Natural killer cell (primary cell): Measurements from ENCODE around the gene TMEM106A. TPM values are rescaled to one million over a fixed set of nuclear protein-coding genes. Genes with fewer than 3 reads are reported as not detected.
"Not testable (repeated sequence)": the region's sequence is repeated elsewhere in the genome, so short reads cannot be mapped to it uniquely, and the experiment has no call there.

Experiments used
- ATAC-seq, 3 donors: fragments of 150-1000 bp in 2 of 3; fragments of 200-7000 bp in 1 of 3; cut with Tn5 transposase; 1 replicate in 1 of 3; 2 replicates in 2 of 3; pipeline ENCODE4 v1.10.0; 2021; ENCODE audit warnings: mild to moderate bottlenecking in 2 of 3, moderate library complexity in 2 of 3
- DNase-seq, 2 donors: peaks; one replicate each; pipeline versions ENCODE4 v3.0.0 to v3.0.0-alpha.2; 2013 to 2021; ENCODE audit warnings: mixed read lengths in 1 of 2
- H3K27ac ChIP-seq: one replicate; pipeline ENCODE4 v1.5.1; 2013; ENCODE audit warnings: mild to moderate bottlenecking, low read length
- H3K27me3 ChIP-seq: one replicate; pipeline ENCODE4 v1.6.1; 2013; ENCODE audit warnings: low read length; ENCODE audit not compliant: control insufficient read depth, insufficient read depth
- H3K36me3 ChIP-seq: one replicate; pipeline ENCODE4 v1.6.1; 2013; ENCODE audit warnings: low read length; ENCODE audit not compliant: control insufficient read depth, insufficient read depth
- H3K4me1 ChIP-seq: one replicate; pipeline ENCODE4 v1.6.1; 2013; ENCODE audit warnings: low read length; ENCODE audit not compliant: control insufficient read depth, insufficient read depth
- H3K4me3 ChIP-seq: one replicate; pipeline ENCODE4 v1.5.1; 2013; ENCODE audit warnings: low read length
- H3K9me3 ChIP-seq: one replicate; pipeline ENCODE4 v1.6.1; 2013; ENCODE audit warnings: low read length; ENCODE audit not compliant: control insufficient read depth, insufficient read depth
- H3K27ac Mint-ChIP-seq, 2 donors: one replicate each; pipeline ENCODE4 v1.8.0; 2022; ENCODE audit warnings: mild to moderate bottlenecking in 2 of 2, mixed read lengths in 2 of 2, moderate library complexity in 1 of 2
- H3K27me3 Mint-ChIP-seq, 2 donors: one replicate each; pipeline ENCODE4 v1.8.0; 2022; ENCODE audit warnings: low read depth in 2 of 2, mixed read lengths in 2 of 2
- H3K36me3 Mint-ChIP-seq: one replicate; pipeline ENCODE4 v1.8.0; 2022; ENCODE audit warnings: mixed read lengths
- H3K4me1 Mint-ChIP-seq, 2 donors: one replicate each; pipeline ENCODE4 v1.8.0; 2022; ENCODE audit warnings: mixed read lengths in 2 of 2
- H3K4me3 Mint-ChIP-seq: one replicate; pipeline ENCODE4 v1.8.0; 2022; ENCODE audit warnings: mild to moderate bottlenecking, moderate library complexity, mixed read lengths
- H3K9me3 Mint-ChIP-seq, 2 donors: one replicate each; pipeline ENCODE4 v1.8.0; 2022; ENCODE audit warnings: mixed read lengths in 2 of 2
- WGBS: methylation state at CpG from one replicate; pipeline ENCODE4 v1.1.7; 2013; ENCODE audit warnings: missing lambda C conversion rate; ENCODE audit not compliant: insufficient coverage; 5-methylcytosine and 5-hydroxymethylcytosine counted together
- intact Hi-C: fragments of 100-400 bp; cut with micrococcal nuclease; formaldehyde crosslinking; loops from one replicate; pipeline ENCODE4 v1.14.2; 2022
- total RNA-seq, 4 donors: library from RNA; stranded (reverse); fragments of 120-200 nt in 1 of 4; gene quantifications; one replicate each; pipeline versions ENCODE4 v1.2.3 to v1.2.4, GENCODE V29; 2013 to 2022
- TF ChIP-seq, protein P1 (sequence below): fragments of 200-600 bp; IDR thresholded peaks from one replicate; pipeline ENCODE4 v1.8.0; 2022; ENCODE audit warnings: antibody characterized with exemption

Gene TMEM106A
- total RNA-seq, 3 donors from 2014 or later (not counting 1 experiment from before 2014, with no cell fraction given) = 22.0 to 27.4 (median 22.4) TPM

GRCh38 chr17:43226393-43226792 lies 14.7 kb downstream of the TMEM106A start:
- Mint-ChIP-seq H3K27ac (no peak overlapping the region), H3K9me3 (no peaks in the 10 kb centered on the region), H3K4me3 (no peak overlapping the region), H3K36me3 (no peaks in the 10 kb centered on the region), H3K27me3 (no peaks in the 10 kb centered on the region), H3K4me1 (peaks cover 7 to 11% of the 10 kb centered on the region in 2 donors)
- intact Hi-C loops = no loop called here
- no peaks in the 10 kb centered on the region for H3K9me3 ChIP-seq
- no peaks in the 10 kb centered on the region for H3K36me3 ChIP-seq
- peaks cover 12% of the 10 kb centered on the region for H3K4me1 ChIP-seq
- DNase-seq = no peak
- TF ChIP-seq, protein P1, sequence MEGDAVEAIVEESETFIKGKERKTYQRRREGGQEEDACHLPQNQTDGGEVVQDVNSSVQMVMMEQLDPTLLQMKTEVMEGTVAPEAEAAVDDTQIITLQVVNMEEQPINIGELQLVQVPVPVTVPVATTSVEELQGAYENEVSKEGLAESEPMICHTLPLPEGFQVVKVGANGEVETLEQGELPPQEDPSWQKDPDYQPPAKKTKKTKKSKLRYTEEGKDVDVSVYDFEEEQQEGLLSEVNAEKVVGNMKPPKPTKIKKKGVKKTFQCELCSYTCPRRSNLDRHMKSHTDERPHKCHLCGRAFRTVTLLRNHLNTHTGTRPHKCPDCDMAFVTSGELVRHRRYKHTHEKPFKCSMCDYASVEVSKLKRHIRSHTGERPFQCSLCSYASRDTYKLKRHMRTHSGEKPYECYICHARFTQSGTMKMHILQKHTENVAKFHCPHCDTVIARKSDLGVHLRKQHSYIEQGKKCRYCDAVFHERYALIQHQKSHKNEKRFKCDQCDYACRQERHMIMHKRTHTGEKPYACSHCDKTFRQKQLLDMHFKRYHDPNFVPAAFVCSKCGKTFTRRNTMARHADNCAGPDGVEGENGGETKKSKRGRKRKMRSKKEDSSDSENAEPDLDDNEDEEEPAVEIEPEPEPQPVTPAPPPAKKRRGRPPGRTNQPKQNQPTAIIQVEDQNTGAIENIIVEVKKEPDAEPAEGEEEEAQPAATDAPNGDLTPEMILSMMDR = no peak
- no peak overlapping the region for H3K4me3 ChIP-seq
- no peak for ATAC-seq
- WGBS = 98% methylated on average over 7 of the region's 7 CpGs
- no peaks in the 10 kb centered on the region for H3K27me3 ChIP-seq
- no peak overlapping the region for H3K27ac ChIP-seq

GRCh38 chr17:43228020-43228782 lies 16.5 kb downstream of the TMEM106A start, which contains the start of gene CCDC200:
Gene CCDC200, minus strand, starts transcription at chr17:43228623. Its CDS starts 69 bp downstream, at chr17:43228554.
- H3K27ac Mint-ChIP-seq, H3K4me3 ChIP-seq, DNase-seq, H3K36me3 Mint-ChIP-seq, H3K4me3 Mint-ChIP-seq, ATAC-seq, intact Hi-C loops, H3K27ac ChIP-seq, H3K27me3 ChIP-seq, H3K9me3 Mint-ChIP-seq, H3K27me3 Mint-ChIP-seq, H3K9me3 ChIP-seq, H3K36me3 ChIP-seq: not testable (repeated sequence)
- H3K4me1 ChIP-seq = peaks cover 20% of the 10 kb centered on the region
- no CpG with 5 or more reads among the region's 7 CpGs for WGBS
- peaks cover 7 to 11% of the 10 kb centered on the region in 2 donors for H3K4me1 Mint-ChIP-seq

DNA sequence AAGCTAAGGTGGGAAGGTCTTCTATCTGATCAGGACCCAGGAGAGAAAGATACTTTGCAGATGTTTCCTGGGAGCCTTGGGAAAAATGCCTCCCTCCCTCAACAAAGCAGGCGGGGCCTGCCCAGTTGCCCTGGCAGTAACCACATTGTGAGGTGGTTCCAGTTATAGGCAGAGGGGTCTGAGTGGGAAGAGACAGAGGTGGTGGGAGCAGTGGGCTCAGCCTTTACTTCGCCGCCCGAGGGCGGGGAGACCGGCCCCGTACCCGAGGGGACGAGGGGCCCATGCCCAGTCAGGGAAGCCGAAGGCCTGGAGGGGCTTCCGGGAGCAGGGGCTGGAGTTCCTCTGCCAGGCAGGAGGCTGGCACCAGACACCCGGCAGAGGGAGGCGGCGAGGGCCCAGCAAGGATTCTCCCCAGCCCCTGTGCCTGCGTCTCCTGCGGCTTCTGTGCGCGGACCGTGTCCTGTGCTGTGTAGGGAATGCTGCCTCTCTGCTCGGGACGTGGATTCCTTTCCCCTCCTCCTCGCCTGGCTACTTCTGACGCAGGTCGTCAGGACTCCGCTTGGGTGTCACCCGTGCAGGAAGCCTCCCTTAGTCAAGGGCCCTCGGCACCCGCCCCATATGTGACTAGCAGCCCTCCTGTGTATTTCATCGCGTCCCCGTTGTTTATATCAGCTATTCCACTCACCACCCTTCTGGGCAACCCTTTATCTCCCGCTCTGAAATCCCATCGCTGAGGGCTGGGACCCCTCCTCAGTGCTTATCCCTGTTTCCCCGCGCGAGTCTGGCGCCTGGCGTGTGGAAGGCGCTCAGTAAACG lies 19.7 kb downstream of the TMEM106A start:
- 71% methylated on average over 7 of the region's 40 CpGs for WGBS
- H3K4me3 ChIP-seq, intact Hi-C loops, H3K36me3 Mint-ChIP-seq, H3K27me3 Mint-ChIP-seq, H3K4me1 Mint-ChIP-seq, H3K27ac ChIP-seq, H3K9me3 ChIP-seq, H3K4me1 ChIP-seq, H3K27ac Mint-ChIP-seq, H3K27me3 ChIP-seq, H3K36me3 ChIP-seq, H3K9me3 Mint-ChIP-seq, DNase-seq: not testable (repeated sequence)
- peak in 1 of 3 donors; percentile 39 for ATAC-seq
- H3K4me3 Mint-ChIP-seq = peak overlapping the region; percentile 28

DNA sequence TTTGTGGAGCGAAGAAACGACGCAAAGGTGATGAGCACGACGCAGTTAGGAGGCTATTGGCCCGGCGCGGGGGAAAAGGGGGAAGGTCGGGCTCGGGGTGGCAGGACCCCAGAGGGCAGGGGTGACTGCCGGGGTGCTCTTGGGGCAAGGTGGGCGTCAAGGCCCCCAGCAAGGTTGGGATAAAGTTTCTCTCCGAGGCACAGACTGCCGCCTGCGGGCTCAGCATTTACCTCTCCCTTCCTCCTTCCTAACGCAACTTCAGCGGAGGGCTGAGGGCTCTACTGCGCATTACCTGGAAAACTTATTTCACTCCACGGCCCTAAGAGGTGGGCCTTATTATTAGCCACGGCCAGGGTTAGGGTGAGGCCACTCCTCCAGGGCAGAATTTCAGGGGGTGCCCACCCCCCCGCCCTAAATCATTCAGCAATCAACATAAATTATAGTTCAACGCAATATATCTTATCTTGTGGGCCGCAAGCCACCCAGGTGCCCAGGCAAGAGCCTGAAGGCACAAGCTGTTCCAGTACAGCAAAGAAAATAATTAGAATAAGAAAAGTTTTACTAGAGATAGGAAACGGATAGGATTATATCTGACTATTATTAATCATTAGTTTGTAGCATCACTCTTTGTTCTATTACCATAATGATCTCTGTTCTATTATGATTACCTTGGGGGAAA lies 20.5 kb downstream of the TMEM106A start:
- H3K9me3 ChIP-seq, H3K4me3 Mint-ChIP-seq, H3K4me3 ChIP-seq, intact Hi-C loops, H3K36me3 ChIP-seq, H3K36me3 Mint-ChIP-seq, H3K27ac Mint-ChIP-seq, ATAC-seq, H3K4me1 ChIP-seq, H3K9me3 Mint-ChIP-seq, H3K27ac ChIP-seq, H3K27me3 Mint-ChIP-seq, H3K27me3 ChIP-seq, H3K4me1 Mint-ChIP-seq: not testable (repeated sequence)
- WGBS = 85% methylated on average over 12 of the region's 24 CpGs
- DNase-seq = peak; percentile 15 to 22

GRCh38 chr17:43233263-43233662 lies 21.6 kb downstream of the TMEM106A start:
- H3K4me3 Mint-ChIP-seq, DNase-seq, H3K27ac ChIP-seq, H3K9me3 Mint-ChIP-seq, ATAC-seq, H3K9me3 ChIP-seq, H3K27me3 ChIP-seq, H3K27ac Mint-ChIP-seq, H3K36me3 Mint-ChIP-seq, H3K27me3 Mint-ChIP-seq, H3K4me3 ChIP-seq, intact Hi-C loops, H3K4me1 Mint-ChIP-seq, H3K4me1 ChIP-seq, H3K36me3 ChIP-seq: not testable (repeated sequence)
- no CpG with 5 or more reads among the region's 15 CpGs for WGBS

GRCh38 chr17:43233877-43234276 lies 22.2 kb downstream of the TMEM106A start, which contains the start of gene RNU2-1:
Gene RNU2-1, minus strand, starts transcription at chr17:43233977.
- H3K36me3 Mint-ChIP-seq, H3K4me3 Mint-ChIP-seq, H3K27me3 Mint-ChIP-seq, H3K4me1 ChIP-seq, H3K4me3 ChIP-seq, ATAC-seq, H3K27ac ChIP-seq, H3K9me3 Mint-ChIP-seq, DNase-seq, H3K36me3 ChIP-seq, H3K9me3 ChIP-seq, intact Hi-C loops, H3K27ac Mint-ChIP-seq, H3K27me3 ChIP-seq, H3K4me1 Mint-ChIP-seq: not testable (repeated sequence)
- no CpG with 5 or more reads among the region's 31 CpGs for WGBS
